ENCODE measurements around the gene SNTB2.

GRCh38 chr16:69274699-69275235, 87.8 kb downstream of the SNTB2 start:
- no peak for TF ChIP-seq CTCF (conservative IDR thresholded peaks at IDR 0.05 in 1 of 2, IDR thresholded peaks at IDR 0.05 in 1 of 2; ENCODE audit: low read depth in 1 of 2, low read length in 2 of 2)
- TF ChIP-seq EZH2 (IDR thresholded peaks at IDR 0.05; ENCODE audit: low read length, missing control alignments), result no peak
